GM18873 (cell line): ENCODE results near the gene SMG1.
"Not testable (repeated sequence)": the region's sequence is repeated elsewhere in the genome, so short reads cannot be mapped to it uniquely, and the experiment has no call there.

Source experiments
- ATAC-seq: cut with Tn5 transposase; IDR thresholded peaks from one replicate; pipeline ENCODE4 v1.9.1; 2021; ENCODE audit warnings: mild to moderate bottlenecking, moderate library complexity, moderate number of reproducible peaks; ENCODE audit not compliant: unreplicated experiment, low FRiP score

SMG1 gene

GRCh38 chr16:18802767-18803343 is 123.4 kb downstream of the SMG1 start:
- ATAC-seq, result no peak

- peak; percentile 94 for ATAC-seq
Observed at GRCh38 chr16:18801145-18801972, 124.8 kb downstream of the SMG1 start, which contains the start of gene ARL6IP1. ARL6IP1 (minus strand) TSS chr16:18801549; CDS start chr16:18801466, 83 bp downstream.

GRCh38 chr16:18800775-18801144 is 125.4 kb downstream of the SMG1 start:
- no peak for ATAC-seq

- no peak for ATAC-seq
Observed at GRCh38 chr16:18800293-18800692, 125.9 kb downstream of the SMG1 start.

GRCh38 chr16:18799500-18799899 is 126.7 kb downstream of the SMG1 start:
- ATAC-seq, result no peak

GRCh38 chr16:18797746-18798145 is 128.5 kb downstream of the SMG1 start:
- no peak for ATAC-seq

- ATAC-seq, result no peak
Observed at GRCh38 chr16:18796377-18796776, 129.8 kb downstream of the SMG1 start.

GRCh38 chr16:18792836-18793433 is 133.3 kb downstream of the SMG1 start:
- no peak for ATAC-seq

GRCh38 chr16:18789850-18790706 is 136.1 kb downstream of the SMG1 start, which contains the start of gene RPS15A:
RPS15A (minus strand) TSS chr16:18790334; CDS start chr16:18789113, 1,221 bp downstream.
- ATAC-seq, result peak; percentile 85

GRCh38 chr16:18789515-18789849 is 136.7 kb downstream of the SMG1 start:
- ATAC-seq, result no peak

- no peak for ATAC-seq
Observed at GRCh38 chr16:18788828-18789514, 137.2 kb downstream of the SMG1 start.

GRCh38 chr16:18784917-18785623 is 141.1 kb downstream of the SMG1 start:
- no peak for ATAC-seq

- no peak for ATAC-seq
Observed at GRCh38 chr16:18783430-18784341, 142.5 kb downstream of the SMG1 start.

- no peak for ATAC-seq
Observed at GRCh38 chr16:18782697-18783429, 143.3 kb downstream of the SMG1 start.

- ATAC-seq, result not testable (repeated sequence)
Observed at GRCh38 chr16:18781232-18781631, 145.0 kb downstream of the SMG1 start.

GRCh38 chr16:18780460-18781026 is 145.7 kb downstream of the SMG1 start:
- ATAC-seq, result not testable (repeated sequence)

- not testable (repeated sequence) for ATAC-seq
Observed at GRCh38 chr16:18777664-18778063, 148.5 kb downstream of the SMG1 start.
